ENCODE results near the gene TNRC6A. TPM values are rescaled to one million over a fixed set of nuclear protein-coding genes. Genes with fewer than 3 reads are reported as not detected.

The TNRC6A gene
- total and polyA plus RNA-seq, 2 experiments from 2014 or later: 93.1 to 124 TPM

- Mint-ChIP-seq H3K27ac (no peak overlapping the region), H3K4me1 (no peaks in the 10 kb centered on the region), H3K4me3 (no peak overlapping the region), H3K36me3 (ENCODE audit: low read depth) (no peaks in the 10 kb centered on the region), H3K27me3 (ENCODE audit: insufficient read depth, low read depth, poor library complexity) (peaks cover 8% of the 10 kb centered on the region), H3K9me3 (no peaks in the 10 kb centered on the region)
- H2AFZ ChIP-seq: no peak overlapping the region
- no peak for ATAC-seq
- H3K4me3 ChIP-seq: no peak overlapping the region
- no peaks in the 10 kb centered on the region for H3F3A ChIP-seq (replicated peaks; ENCODE audit: low read depth)
- no peaks in the 10 kb centered on the region for H3K36me3 ChIP-seq (ENCODE audit: insufficient read depth)
- no peaks in the 10 kb centered on the region for H3K27me3 ChIP-seq (ENCODE audit: insufficient read depth)
- no peak for DNase-seq (ENCODE audit: low spot score)
- no peaks in the 10 kb centered on the region for H3K79me2 ChIP-seq (replicated peaks; ENCODE audit: insufficient read depth)
- TF ChIP-seq CREB1 (CRISPR knock-in tag; IDR thresholded peaks at IDR 0.05; ENCODE audit: low read depth) (no peak), POLR2AphosphoS5 (IDR thresholded peaks at IDR 0.05; ENCODE audit: low read depth) (no peak), ZNF462 (CRISPR knock-in tag; IDR thresholded peaks at IDR 0.05) (no peak), EZH2 (IDR thresholded peaks at IDR 0.05; ENCODE audit: low read depth, unreplicated experiment) (no peak), STAT1 (IDR thresholded peaks at IDR 0.05; ENCODE audit: unreplicated experiment) (no peak), ZNF114 (CRISPR knock-in tag; IDR thresholded peaks at IDR 0.05) (no peak), NANOG (IDR thresholded peaks at IDR 0.05; ENCODE audit: borderline replicate concordance) (no peak), REST (IDR thresholded peaks at IDR 0.05; ENCODE audit: unreplicated experiment) (no peak), ETS1 (IDR thresholded peaks at IDR 0.05) (no peak), EZH2phosphoT487 (IDR thresholded peaks at IDR 0.05; ENCODE audit: unreplicated experiment) (no peak), CTCF (conservative IDR thresholded peaks at IDR 0.05; ENCODE audit: low read depth in 2 of 2) (no peak), JUNB (IDR thresholded peaks at IDR 0.05; ENCODE audit: unreplicated experiment) (no peak), ZNF331 (CRISPR knock-in tag; IDR thresholded peaks at IDR 0.05; ENCODE audit: low read depth) (no peak)
- H3K27ac ChIP-seq (ENCODE audit: low read depth): no peak overlapping the region
- no peaks in the 10 kb centered on the region for H3K4me1 ChIP-seq (ENCODE audit: insufficient read depth)
- no peaks in the 10 kb centered on the region for H3K9me2 ChIP-seq (ENCODE audit: insufficient read depth)
- no peak overlapping the region for H3K4me2 ChIP-seq
- no peaks in the 10 kb centered on the region for H4K20me1 ChIP-seq (replicated peaks; ENCODE audit: insufficient read depth)
Observed at GRCh38 chr16:24846548-24847357, 117.3 kb downstream of the TNRC6A start.
